ENCODE data around the gene GCC1.

The GCC1 gene

DNA sequence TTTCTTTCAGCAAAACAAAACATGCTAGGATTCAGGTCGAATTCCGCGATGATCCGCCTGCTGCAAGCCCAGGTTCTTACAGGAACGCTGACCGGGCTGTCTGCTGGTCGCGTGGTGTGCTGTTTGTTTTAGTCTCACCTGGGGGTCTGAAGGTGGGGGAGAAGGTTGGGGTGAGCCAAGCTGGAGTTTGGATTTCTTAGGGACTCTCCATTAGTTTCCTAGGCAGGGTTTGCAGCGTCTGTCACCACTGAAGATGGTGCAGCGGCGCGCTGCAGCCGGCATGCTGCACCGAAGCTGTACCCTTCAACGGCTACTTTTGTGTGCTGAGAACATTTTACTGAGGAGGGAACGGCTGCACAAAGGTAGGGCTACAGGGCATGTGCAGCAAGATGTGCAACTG, 48.7 kb downstream of the GCC1 start:
- DNase-seq (ENCODE audit: low spot score), result no peak

DNA sequence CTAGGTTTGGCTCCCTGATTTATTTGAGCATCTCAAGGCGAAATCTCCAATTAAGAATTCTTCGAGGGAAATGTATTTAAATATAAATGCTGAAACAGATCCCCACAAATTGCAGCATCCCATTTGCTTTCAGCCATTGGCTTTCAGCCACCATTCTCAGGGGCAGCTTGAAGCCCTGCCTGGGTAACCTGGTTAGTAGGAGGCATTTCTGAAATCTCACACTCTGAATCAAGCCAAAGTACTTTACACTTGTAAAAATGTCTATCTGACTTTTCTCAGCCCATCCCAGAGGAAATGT, 49.1 kb downstream of the GCC1 start:
- no peak for DNase-seq (ENCODE audit: low spot score)

DNA sequence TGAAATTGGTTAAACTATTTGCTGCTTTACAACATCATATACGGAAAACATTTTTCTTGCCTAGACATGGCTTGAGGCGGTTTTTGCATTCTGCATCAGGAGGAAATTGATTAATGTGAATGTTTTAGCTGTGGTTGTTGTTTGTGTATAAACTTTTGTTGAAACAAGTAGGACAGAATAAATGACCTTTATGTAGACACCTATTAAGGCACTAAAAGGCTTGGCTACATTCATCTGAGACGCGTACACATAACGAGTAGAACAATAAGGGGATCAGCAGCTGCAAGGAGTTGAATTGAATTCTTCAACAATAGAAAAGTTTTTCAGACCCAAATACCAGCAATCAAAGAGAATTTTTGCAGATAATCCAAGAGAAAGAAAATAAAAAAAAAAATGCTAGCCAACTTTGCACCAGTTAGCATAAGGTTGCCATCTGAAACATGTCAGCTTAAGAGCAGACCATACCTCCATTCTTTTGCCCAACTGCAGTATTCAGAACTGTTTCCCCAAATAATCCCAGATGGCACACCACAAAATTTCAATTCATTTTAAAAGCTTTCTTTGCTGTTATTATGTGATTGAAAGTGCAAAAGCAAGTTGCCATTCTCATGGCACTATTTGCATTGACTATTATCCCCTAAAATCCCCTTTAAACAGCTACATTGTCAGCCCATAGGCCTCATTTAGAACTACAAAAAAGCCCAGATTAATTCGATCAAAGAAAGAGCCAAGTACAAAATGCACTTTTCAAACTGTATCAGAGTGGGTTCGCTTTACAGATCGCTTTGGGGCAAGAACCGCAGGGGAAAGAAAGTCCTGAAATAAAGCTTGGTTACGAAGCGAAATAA, 49.6 kb downstream of the GCC1 start:
- no peak for DNase-seq (ENCODE audit: low spot score)

DNA sequence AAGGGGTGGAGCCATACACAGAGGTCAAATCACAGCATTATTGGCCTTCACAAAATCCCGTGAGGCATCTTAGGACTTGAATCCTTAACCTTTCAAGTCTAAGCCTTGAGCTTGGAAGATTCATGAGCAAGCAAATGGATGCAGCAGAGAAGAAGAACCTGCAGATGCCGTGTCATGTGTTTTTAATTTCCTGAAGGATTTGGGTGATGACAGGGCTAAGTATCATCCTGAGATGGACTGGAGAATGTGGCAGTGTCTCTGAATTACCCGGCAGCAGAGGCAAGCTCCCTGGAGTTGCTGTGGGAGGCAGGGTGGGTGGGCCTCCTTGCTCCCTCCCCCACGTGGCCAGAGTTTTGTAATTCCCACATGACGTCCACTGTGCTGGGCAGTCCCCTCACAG, 50.8 kb downstream of the GCC1 start:
- no peak for DNase-seq (ENCODE audit: low spot score)

DNA sequence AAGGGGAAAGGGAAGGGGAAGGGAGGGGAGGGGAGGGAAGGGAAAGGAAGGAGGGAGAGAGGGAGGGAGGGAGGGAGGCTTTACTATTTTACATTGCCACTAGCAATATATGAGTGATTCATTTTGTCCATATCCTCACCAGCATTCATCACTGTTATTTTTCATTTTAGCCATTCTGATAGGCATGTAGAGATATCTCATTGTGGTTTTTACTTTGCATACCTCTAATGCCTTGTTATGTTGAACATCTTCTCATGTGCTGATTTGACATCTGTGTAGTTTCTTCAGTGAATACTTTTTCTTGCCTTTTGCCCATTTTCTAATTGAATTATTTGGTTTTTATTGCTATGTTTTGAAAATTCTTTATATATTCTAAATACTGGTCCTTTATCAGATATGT, 52.7 kb downstream of the GCC1 start:
- no peak for DNase-seq (ENCODE audit: low spot score)

DNA sequence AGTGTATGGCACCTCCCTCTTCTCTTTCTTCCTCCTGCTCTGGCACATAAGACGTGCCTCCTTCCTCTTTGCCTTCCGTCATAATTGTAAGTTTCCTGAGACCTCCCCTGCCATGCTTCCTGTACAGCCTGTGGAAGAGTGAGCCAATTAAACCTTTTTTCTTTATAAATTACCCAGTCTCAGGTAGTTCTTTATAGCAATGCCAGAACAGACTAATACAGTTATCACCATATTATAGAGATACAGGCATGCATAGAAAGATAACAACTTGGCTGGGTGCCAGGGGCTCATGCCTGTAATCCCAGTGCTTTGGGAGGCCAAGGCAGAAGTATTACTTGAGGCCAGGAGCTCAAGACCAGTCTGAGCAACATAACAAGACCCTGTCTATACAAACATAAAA, 53.2 kb downstream of the GCC1 start:
- DNase-seq (ENCODE audit: low spot score), result no peak
